ENCODE data around the gene VPS13C. TPM values are rescaled to one million over a fixed set of nuclear protein-coding genes. Genes with fewer than 3 reads are reported as not detected.

VPS13C gene
- total RNA-seq, 2 donors from 2014 or later, result 28.7 to 47.2 TPM

- no peaks in the 10 kb centered on the region for H3K36me3 Mint-ChIP-seq (ENCODE audit: low read depth)
- TF ChIP-seq, protein P1, sequence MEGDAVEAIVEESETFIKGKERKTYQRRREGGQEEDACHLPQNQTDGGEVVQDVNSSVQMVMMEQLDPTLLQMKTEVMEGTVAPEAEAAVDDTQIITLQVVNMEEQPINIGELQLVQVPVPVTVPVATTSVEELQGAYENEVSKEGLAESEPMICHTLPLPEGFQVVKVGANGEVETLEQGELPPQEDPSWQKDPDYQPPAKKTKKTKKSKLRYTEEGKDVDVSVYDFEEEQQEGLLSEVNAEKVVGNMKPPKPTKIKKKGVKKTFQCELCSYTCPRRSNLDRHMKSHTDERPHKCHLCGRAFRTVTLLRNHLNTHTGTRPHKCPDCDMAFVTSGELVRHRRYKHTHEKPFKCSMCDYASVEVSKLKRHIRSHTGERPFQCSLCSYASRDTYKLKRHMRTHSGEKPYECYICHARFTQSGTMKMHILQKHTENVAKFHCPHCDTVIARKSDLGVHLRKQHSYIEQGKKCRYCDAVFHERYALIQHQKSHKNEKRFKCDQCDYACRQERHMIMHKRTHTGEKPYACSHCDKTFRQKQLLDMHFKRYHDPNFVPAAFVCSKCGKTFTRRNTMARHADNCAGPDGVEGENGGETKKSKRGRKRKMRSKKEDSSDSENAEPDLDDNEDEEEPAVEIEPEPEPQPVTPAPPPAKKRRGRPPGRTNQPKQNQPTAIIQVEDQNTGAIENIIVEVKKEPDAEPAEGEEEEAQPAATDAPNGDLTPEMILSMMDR (conservative IDR thresholded peaks at IDR 0.05), result no peak
- no peak overlapping the region for H3K27ac Mint-ChIP-seq
Measured at GRCh38 chr15:61809216-61809615, 251.0 kb downstream of the VPS13C start.

GRCh38 chr15:61807281-61807929, 252.8 kb downstream of the VPS13C start:
- Histone ChIP-seq H3K27ac (ENCODE audit: low read depth, low read length) (no peak overlapping the region), H3K4me1 (ENCODE audit: control insufficient read depth, insufficient read depth, low read length) (no peaks in the 10 kb centered on the region), H3K36me3 (ENCODE audit: control insufficient read depth, insufficient read depth, low read length) (no peaks in the 10 kb centered on the region), H3K9ac (ENCODE audit: extremely low read depth, low read length, poor library complexity, severe bottlenecking) (no peak overlapping the region), H3K4me3 (ENCODE audit: low read length) (no peak overlapping the region), H3K27me3 (ENCODE audit: control insufficient read depth, insufficient read depth, low read length, poor library complexity, severe bottlenecking) (no peaks in the 10 kb centered on the region), H3K9me3 (ENCODE audit: control insufficient read depth, low read length) (no peaks in the 10 kb centered on the region)
- 90 to 96% methylated on average over 9 to 14 of the region's 14 CpGs for WGBS, 2 experiments (ENCODE audit: insufficient coverage in 1 of 2, insufficient read length in 1 of 2)
- Mint-ChIP-seq H3K27me3 (ENCODE audit: insufficient read depth) (peaks cover 3% of the 10 kb centered on the region), H3K4me1 (no peaks in the 10 kb centered on the region), H3K4me3 (no peak overlapping the region), H3K9me3 (no peaks in the 10 kb centered on the region), H3K36me3 (ENCODE audit: low read depth) (no peaks in the 10 kb centered on the region), H3K27ac (no peak overlapping the region)
- TF ChIP-seq, protein P1 (conservative IDR thresholded peaks at IDR 0.05), result no peak
- DNase-seq, result no peak

More at GRCh38 chr15:61809216-61809615, 251.0 kb downstream of the VPS13C start:
- Mint-ChIP-seq H3K27me3 (ENCODE audit: insufficient read depth) (no peaks in the 10 kb centered on the region), H3K4me3 (no peak overlapping the region), H3K9me3 (no peaks in the 10 kb centered on the region), H3K4me1 (no peaks in the 10 kb centered on the region)
- no peak overlapping the region for H3K27ac ChIP-seq (ENCODE audit: low read depth, low read length)
- no peak overlapping the region for H3K4me3 ChIP-seq (ENCODE audit: low read length)
- H3K9me3 ChIP-seq (ENCODE audit: control insufficient read depth, low read length), result no peaks in the 10 kb centered on the region
- H3K36me3 ChIP-seq (ENCODE audit: control insufficient read depth, insufficient read depth, low read length), result no peaks in the 10 kb centered on the region
- WGBS, 2 experiments (ENCODE audit: insufficient coverage in 1 of 2, insufficient read length in 1 of 2), result 91 to 99% methylated on average over 7 of the region's 7 CpGs
- no peak for DNase-seq
- H3K27me3 ChIP-seq (ENCODE audit: control insufficient read depth, insufficient read depth, low read length, poor library complexity, severe bottlenecking), result no peaks in the 10 kb centered on the region
- no peak overlapping the region for H3K9ac ChIP-seq (ENCODE audit: extremely low read depth, low read length, poor library complexity, severe bottlenecking)
- no peaks in the 10 kb centered on the region for H3K4me1 ChIP-seq (ENCODE audit: control insufficient read depth, insufficient read depth, low read length)

Other genes with a start within 250 kb of the VPS13C start
- not detected for gene C2CD4A, start 6.5 kb upstream of the VPS13C start, total RNA-seq
- gene C2CD4B, start 104.8 kb upstream of the VPS13C start, total RNA-seq, result under 1 TPM; 0.22 to 0.66 TPM